H9 (cell line): ENCODE data around the gene PPFIA2. TPM values are rescaled to one million over a fixed set of nuclear protein-coding genes. Genes with fewer than 3 reads are reported as not detected.

Experiments used
- DNase-seq: peaks from one replicate; pipeline ENCODE4 v3.0.0-alpha.2; 2017
- H2AFZ ChIP-seq: one replicate; pipeline ENCODE4 v1.6.1; 2013; ENCODE audit warnings: mild to moderate bottlenecking, low read length, control low read depth, moderate library complexity
- H2AK5ac ChIP-seq: 2 replicates; pipeline ENCODE4 v1.6.1; 2013; ENCODE audit warnings: low read length, control low read depth, mixed read lengths; ENCODE audit not compliant: insufficient read length
- H2BK120ac ChIP-seq: one replicate; pipeline ENCODE4 v1.6.1; 2013; ENCODE audit warnings: low read depth, mild to moderate bottlenecking, low read length, control low read depth, inconsistent platforms; ENCODE audit not compliant: poor library complexity, severe bottlenecking
- H2BK12ac ChIP-seq: 2 replicates; pipeline ENCODE4 v1.6.1; 2013; ENCODE audit warnings: low read length, control low read depth, mixed read lengths, low read depth; ENCODE audit not compliant: insufficient read length
- H2BK15ac ChIP-seq: 2 replicates; pipeline ENCODE4 v1.6.1; 2013; ENCODE audit warnings: low read depth, low read length, control low read depth
- H2BK20ac ChIP-seq: one replicate; pipeline ENCODE4 v1.6.1; 2013; ENCODE audit warnings: low read depth, mild to moderate bottlenecking, low read length, control low read depth, inconsistent platforms; ENCODE audit not compliant: poor library complexity, severe bottlenecking
- H2BK5ac ChIP-seq: 2 replicates; pipeline ENCODE4 v1.6.1; 2013; ENCODE audit warnings: low read length, control low read depth, mixed read lengths; ENCODE audit not compliant: insufficient read length
- H3K14ac ChIP-seq: 2 replicates; pipeline ENCODE4 v1.6.1; 2013; ENCODE audit warnings: low read length, control low read depth; ENCODE audit not compliant: insufficient read depth
- H3K18ac ChIP-seq: 2 replicates; pipeline ENCODE4 v1.6.1; 2013; ENCODE audit warnings: low read depth, mild to moderate bottlenecking, mixed read lengths, low read length, control low read depth; ENCODE audit not compliant: insufficient read length
- H3K23ac ChIP-seq: 2 replicates; pipeline ENCODE4 v1.6.1; 2013; ENCODE audit warnings: low read length, control low read depth, mixed read lengths, low read depth; ENCODE audit not compliant: insufficient read length
- H3K23me2 ChIP-seq: 2 replicates; pipeline ENCODE4 v1.6.1; 2013; ENCODE audit warnings: low read depth, mild to moderate bottlenecking, mixed read lengths, low read length, control low read depth; ENCODE audit not compliant: insufficient read length, poor library complexity, severe bottlenecking
- H3K27ac ChIP-seq: 2 replicates; pipeline ENCODE4 v1.5.1; 2013; ENCODE audit warnings: low read length, control low read depth, mixed read lengths, low read depth; ENCODE audit not compliant: insufficient read length
- H3K27me3 ChIP-seq: 2 replicates; pipeline ENCODE4 v1.6.1; 2013; ENCODE audit warnings: low read length, control low read depth, inconsistent platforms; ENCODE audit not compliant: insufficient read depth
- H3K4ac ChIP-seq: 2 replicates; pipeline ENCODE4 v1.6.1; 2013; ENCODE audit warnings: low read depth, mild to moderate bottlenecking, control low read depth, inconsistent platforms, low read length, moderate library complexity
- H3K4me1 ChIP-seq: 2 replicates; pipeline ENCODE4 v1.6.1; 2013; ENCODE audit warnings: low read length, control low read depth, inconsistent platforms; ENCODE audit not compliant: insufficient read depth
- H3K4me2 ChIP-seq: 2 replicates; pipeline ENCODE4 v1.6.1; 2013; ENCODE audit warnings: low read length, control low read depth, mixed read lengths; ENCODE audit not compliant: insufficient read length, insufficient read depth
- H3K56ac ChIP-seq: 2 replicates; pipeline ENCODE4 v1.6.1; 2013; ENCODE audit warnings: low read depth, mild to moderate bottlenecking, mixed read lengths, low read length, control low read depth; ENCODE audit not compliant: insufficient read length
- H3K79me1 ChIP-seq: 2 replicates; pipeline ENCODE4 v1.6.1; 2013; ENCODE audit warnings: low read depth, mild to moderate bottlenecking, moderate library complexity, low read length, control low read depth, inconsistent platforms; ENCODE audit not compliant: insufficient read depth, poor library complexity, severe bottlenecking
- H3K79me2 ChIP-seq: 2 replicates; pipeline ENCODE4 v1.6.1; 2013; ENCODE audit warnings: low read length, control low read depth, inconsistent platforms; ENCODE audit not compliant: insufficient read depth
- H3K9ac ChIP-seq: 2 replicates; pipeline ENCODE4 v1.6.1; 2013; ENCODE audit warnings: low read length, control low read depth, mixed read lengths; ENCODE audit not compliant: insufficient read length; ENCODE audit errors: extremely low read depth
- H3K9me3 ChIP-seq: one replicate; pipeline ENCODE4 v1.6.1; 2013; ENCODE audit warnings: low read depth, low read length, inconsistent platforms; ENCODE audit not compliant: control insufficient read depth
- H3T11ph ChIP-seq: one replicate; pipeline ENCODE4 v1.6.1; 2013; ENCODE audit warnings: mild to moderate bottlenecking, low read length, control low read depth, inconsistent platforms
- H4K20me1 ChIP-seq: one replicate; pipeline ENCODE4 v1.6.1; 2013; ENCODE audit not compliant: control insufficient read depth, insufficient read length, insufficient read depth
- H4K5ac ChIP-seq: 2 replicates; pipeline ENCODE4 v1.6.1; 2013; ENCODE audit warnings: low read depth, mild to moderate bottlenecking, mixed read lengths, low read length, control low read depth; ENCODE audit not compliant: insufficient read length
- H4K8ac ChIP-seq: replicated peaks from 2 replicates; pipeline ENCODE4 v1.6.1; 2013; ENCODE audit warnings: low read length, control low read depth, mixed read lengths, low read depth; ENCODE audit not compliant: insufficient read length
- H4K91ac ChIP-seq: 2 replicates; pipeline ENCODE4 v1.6.1; 2013; ENCODE audit warnings: low read depth, mild to moderate bottlenecking, moderate library complexity, mixed read lengths, low read length, control low read depth; ENCODE audit not compliant: insufficient read length
- H3K27ac Mint-ChIP-seq, 3 experiments: 2 replicates in 2 of 3; 3 replicates in 1 of 3; pipeline ENCODE4 v1.8.0; 2020 to 2021; ENCODE audit warnings: mixed read lengths in 3 of 3, mild to moderate bottlenecking in 1 of 3, moderate library complexity in 1 of 3
- H3K27me3 Mint-ChIP-seq: 2 replicates; pipeline ENCODE4 v1.8.0; 2021; ENCODE audit warnings: low read depth, mild to moderate bottlenecking, moderate library complexity, mixed read lengths
- H3K36me3 Mint-ChIP-seq, 3 experiments: 2 replicates in 2 of 3; 3 replicates in 1 of 3; pipeline ENCODE4 v1.8.0; 2020 to 2021; ENCODE audit warnings: low read depth in 3 of 3, mixed read lengths in 3 of 3; ENCODE audit not compliant: insufficient read depth in 1 of 3
- H3K4me1 Mint-ChIP-seq, 2 experiments: 2 replicates each; pipeline ENCODE4 v1.8.0; 2020; ENCODE audit warnings: mixed read lengths in 2 of 2
- H3K4me3 Mint-ChIP-seq, 2 experiments: 2 replicates in 1 of 2; 3 replicates in 1 of 2; pipeline ENCODE4 v1.8.0; 2020 to 2021; ENCODE audit warnings: mild to moderate bottlenecking in 2 of 2, mixed read lengths in 2 of 2, moderate library complexity in 1 of 2
- H3K9me3 Mint-ChIP-seq, 2 experiments: 2 replicates in 1 of 2; 3 replicates in 1 of 2; pipeline ENCODE4 v1.8.0; 2020; ENCODE audit warnings: mild to moderate bottlenecking in 2 of 2, mixed read lengths in 2 of 2, moderate library complexity in 1 of 2
- CTCF ChIP-seq: fragments of 200-600 bp; sonication (generic); conservative IDR thresholded peaks from 3 replicates; pipeline ENCODE4 v1.8.0; 2021; ENCODE audit warnings: antibody characterized with exemption, mild to moderate bottlenecking
- WGBS: extraction: QIAGEN DNeasy Blood & Tissue Kit; methylation state at CpG from one replicate; pipeline ENCODE4 v1.1.7; 2013; ENCODE audit warnings: missing lambda C conversion rate, low lambda C conversion rate, mixed read lengths; ENCODE audit not compliant: insufficient read length; ENCODE audit errors: extremely low coverage; 5-methylcytosine and 5-hydroxymethylcytosine counted together
- total RNA-seq: library from RNA; stranded (reverse); gene quantifications from 2 replicates; pipeline ENCODE4 v1.2.1, GENCODE V29; 2021

The PPFIA2 gene
- total RNA-seq, 1 experiment from 2014 or later: 1.3 TPM

DNA sequence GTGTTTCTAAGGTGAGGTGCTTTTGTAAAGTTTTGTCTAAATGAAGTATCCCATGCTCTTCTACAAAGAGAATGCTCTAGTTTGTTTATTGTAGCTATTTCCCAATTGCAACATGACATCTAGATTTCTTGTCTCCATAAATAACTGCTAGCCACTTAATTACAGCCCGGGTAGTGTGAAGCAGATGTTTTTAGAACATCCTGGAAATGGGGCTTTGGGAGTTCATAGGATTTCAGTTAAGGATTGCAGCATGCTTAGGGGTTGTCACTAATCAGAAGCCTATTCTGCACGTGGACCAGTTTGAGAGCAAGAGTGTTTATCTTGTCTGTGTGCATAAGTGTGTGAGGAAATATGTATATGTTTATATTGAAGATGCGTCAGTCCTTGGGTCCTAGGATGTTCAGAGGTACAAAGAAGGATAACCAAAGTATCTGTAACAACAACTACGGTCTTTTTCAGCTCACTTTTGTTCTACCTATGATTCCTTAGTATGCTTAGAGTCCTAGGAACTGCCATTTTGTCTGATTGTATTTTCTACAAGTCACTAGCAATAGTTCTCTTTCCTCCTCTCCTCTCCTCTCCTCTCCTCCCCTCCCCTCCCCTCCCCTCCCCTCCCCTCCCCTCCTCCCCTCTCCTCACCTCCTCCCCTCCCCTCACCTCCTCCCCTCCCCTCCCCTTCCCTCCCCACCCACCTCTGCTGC, 546.0 kb downstream of the PPFIA2 start:
- H3K9ac ChIP-seq: no peak overlapping the region
- peaks cover 13% of the 10 kb centered on the region; the same call in 1 of the 2 replicates for H3K4me1 ChIP-seq
- H3K27ac ChIP-seq: no peak overlapping the region
- no peak overlapping the region for H3K4me3 Mint-ChIP-seq
- H3T11ph ChIP-seq: no peak overlapping the region
- no CpG with 5 or more reads among the region's 4 CpGs for WGBS
- H4K8ac ChIP-seq: no peak overlapping the region
- H3K23me2 ChIP-seq: no peaks in the 10 kb centered on the region
- H3K4ac ChIP-seq: no peak overlapping the region
- no peak overlapping the region for H3K27ac Mint-ChIP-seq
- TF ChIP-seq CTCF: no peak
- H2BK120ac ChIP-seq: no peak overlapping the region
- H3K79me1 ChIP-seq: no peaks in the 10 kb centered on the region
- H3K56ac ChIP-seq: no peak overlapping the region
- H4K5ac ChIP-seq: no peak overlapping the region
- no peak overlapping the region for H3K14ac ChIP-seq
- no peaks in the 10 kb centered on the region for H4K20me1 ChIP-seq
- H2AFZ ChIP-seq: no peak overlapping the region
- DNase-seq: no peak
- no peaks in the 10 kb centered on the region for H3K79me2 ChIP-seq
- no peak overlapping the region for H4K91ac ChIP-seq
- H2BK12ac ChIP-seq: no peak overlapping the region
- no peaks in the 10 kb centered on the region; the same call in 1 of the 2 replicates for H3K27me3 Mint-ChIP-seq
- H3K18ac ChIP-seq: no peak overlapping the region
- no peak overlapping the region for H3K4me2 ChIP-seq
- H3K23ac ChIP-seq: no peak overlapping the region
- H3K27me3 ChIP-seq: no peaks in the 10 kb centered on the region
- no peaks in the 10 kb centered on the region for H3K9me3 ChIP-seq
- H3K4me1 Mint-ChIP-seq: peaks cover 38 to 44% of the 10 kb centered on the region in 2 experiments
- H2BK15ac ChIP-seq: no peak overlapping the region
- H3K9me3 Mint-ChIP-seq: no peaks in the 10 kb centered on the region
- H3K36me3 Mint-ChIP-seq: no peaks in the 10 kb centered on the region; a peak in 1 of 7 replicates
- H2BK20ac ChIP-seq: no peak overlapping the region
- no peak overlapping the region for H2AK5ac ChIP-seq
- H2BK5ac ChIP-seq: no peak overlapping the region
